GM23248 (cell line): ENCODE measurements around the gene RGPD5.
"Not testable (repeated sequence)": the region's sequence is repeated elsewhere in the genome, so short reads cannot be mapped to it uniquely, and the experiment has no call there.

Source experiments
- EZH2 ChIP-seq: fragments of 200-600 bp; sonication (generic); IDR thresholded peaks from 2 replicates; pipeline ENCODE4 v1.6.1; 2018; ENCODE audit warnings: antibody characterized with exemption, mild to moderate bottlenecking; ENCODE audit not compliant: insufficient read depth, poor library complexity, severe bottlenecking
- EZH2phosphoT487 ChIP-seq: fragments of 200-600 bp; sonication (generic); IDR thresholded peaks from 2 replicates; pipeline ENCODE4 v1.6.1; 2018; ENCODE audit warnings: antibody characterized with exemption, moderate library complexity, mild to moderate bottlenecking, low read depth; ENCODE audit not compliant: insufficient read depth

DNA sequence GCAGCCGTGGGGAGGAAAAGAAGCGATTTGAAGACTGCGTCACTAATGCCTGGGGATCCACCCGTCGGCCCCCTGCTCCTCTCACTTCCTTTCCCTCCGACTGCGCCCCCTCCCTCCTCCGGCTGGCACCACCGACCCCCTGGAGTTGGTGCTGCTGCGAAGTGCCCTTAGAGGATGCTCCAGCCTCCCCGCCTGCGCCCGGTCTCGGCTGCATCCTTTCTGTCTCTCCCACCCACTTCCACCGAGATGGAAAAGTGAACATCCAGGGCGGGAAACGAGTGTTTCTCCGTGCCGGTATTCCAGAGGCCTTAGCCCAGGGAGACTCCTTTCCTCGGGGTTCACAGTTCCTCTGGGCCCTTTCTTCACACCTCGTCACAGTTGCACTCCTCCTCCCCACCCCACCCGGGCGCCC, 33.1 kb upstream of the RGPD5 start:
- not testable (repeated sequence) for TF ChIP-seq EZH2, EZH2phosphoT487
